Ascending aorta (tissue), 2 donors: ENCODE results near the gene CHRNA4. TPM values are rescaled to one million over a fixed set of nuclear protein-coding genes. Genes with fewer than 3 reads are reported as not detected.

ENCODE experiments used
- DNase-seq, 2 donors: peaks; one replicate each; pipeline ENCODE4 v3.0.0-alpha.2; 2019; ENCODE audit warnings: low spot score in 2 of 2
- H3K27ac ChIP-seq, 2 donors: fragments of 200-600 bp; sonication (generic); one replicate each; pipeline ENCODE4 v1.5.1; 2016 to 2017; ENCODE audit warnings: mild to moderate bottlenecking in 1 of 2
- H3K27me3 ChIP-seq: fragments of 200-600 bp; sonication (generic); one replicate; pipeline ENCODE4 v1.5.1; 2017
- H3K36me3 ChIP-seq, 2 donors: fragments of 200-600 bp; sonication (generic); one replicate each; pipeline ENCODE4 v1.5.1; 2016
- H3K4me1 ChIP-seq, 2 donors: fragments of 200-600 bp; sonication (generic); one replicate each; pipeline ENCODE4 v1.5.1; 2016 to 2017; ENCODE audit warnings: mild to moderate bottlenecking in 1 of 2
- H3K4me3 ChIP-seq, 2 donors: fragments of 200-600 bp; sonication (generic); one replicate each; pipeline ENCODE4 v1.5.1; 2016 to 2017; ENCODE audit warnings: mild to moderate bottlenecking in 1 of 2
- H3K9me3 ChIP-seq, 2 donors: fragments of 200-600 bp; sonication (generic); one replicate each; pipeline ENCODE4 v1.5.1; 2016
- CTCF ChIP-seq, 3 experiments: fragments of 200-600 bp in 2 of 3; fragments of 450-650 bp in 1 of 3; sonication (generic) in 2 of 3; IDR thresholded peaks; one replicate each; pipeline ENCODE4 v1.5.1; 2016 to 2019; ENCODE audit warnings: antibody characterized with exemption in 3 of 3, mild to moderate bottlenecking in 1 of 3, moderate library complexity in 1 of 3
- intact Hi-C: fragments of 100-400 bp; cut with DNase I; formaldehyde crosslinking; loops from one replicate; pipeline ENCODE4 v1.15.1; 2023
- total RNA-seq: library from RNA; depleted of rRNA; stranded (reverse); fragments of >200 nt; gene quantifications from one replicate; pipeline ENCODE4 v1.1.0, GENCODE V29; 2016

Gene CHRNA4
- total RNA-seq, 1 donor from 2014 or later = not detected

- Histone ChIP-seq H3K27ac (no peak overlapping the region), H3K36me3 (no peaks in the 10 kb centered on the region), H3K4me3 (no peak overlapping the region), H3K9me3 (no peaks in the 10 kb centered on the region), H3K27me3 (no peaks in the 10 kb centered on the region), H3K4me1 (no peaks in the 10 kb centered on the region)
- no peak for TF ChIP-seq CTCF (IDR thresholded peaks at IDR 0.05)
- intact Hi-C loops = no loop called here
- DNase-seq = no peak
Observed at GRCh38 chr20:63373996-63374395, 12.8 kb upstream of the CHRNA4 start.

DNA sequence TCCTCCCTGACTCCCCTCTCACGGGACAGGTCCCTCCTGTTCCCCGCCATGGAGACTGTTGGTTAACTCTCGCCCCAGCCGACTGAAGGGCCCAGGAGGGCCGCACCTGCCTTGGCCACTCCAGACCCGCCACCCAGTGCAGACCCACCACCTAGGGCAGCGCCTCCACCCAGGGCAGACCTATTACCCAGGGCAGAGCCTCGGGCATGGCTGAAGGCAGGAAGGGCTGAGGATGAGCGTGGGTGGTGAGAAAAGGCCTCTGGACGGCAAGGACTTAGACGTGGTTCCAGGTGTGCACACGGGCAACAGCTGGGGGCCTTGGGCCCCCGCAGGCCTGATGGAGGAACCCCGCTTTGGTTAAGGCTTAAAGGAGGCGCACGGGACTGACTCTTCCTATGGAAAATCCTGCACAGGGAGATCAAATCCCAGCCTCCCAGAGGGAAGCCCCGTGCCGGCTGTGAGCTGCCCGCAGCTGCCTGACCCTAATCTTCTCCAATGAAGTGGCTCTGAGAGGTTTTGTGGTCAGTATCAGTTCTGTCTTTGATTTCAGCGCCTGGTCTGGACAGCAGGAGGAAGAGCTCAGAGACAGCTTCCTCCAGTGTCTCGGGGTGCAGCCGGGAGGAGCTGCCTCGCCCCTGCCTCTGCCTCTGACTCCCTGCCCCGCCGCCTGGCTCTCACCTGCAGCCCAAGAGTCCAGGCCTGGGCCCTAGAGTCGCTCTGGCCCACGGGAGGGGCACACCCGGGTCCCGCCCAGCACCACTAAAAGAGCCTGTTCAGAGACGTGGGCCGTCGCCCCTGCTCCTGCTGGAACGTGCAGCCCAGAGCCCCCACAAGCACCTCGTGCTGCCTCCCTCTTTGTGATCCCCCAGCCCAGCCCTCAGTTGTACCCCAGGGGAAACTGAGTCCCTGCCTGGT, 12.1 kb upstream of the CHRNA4 start:
- Histone ChIP-seq H3K27ac (no peak overlapping the region), H3K36me3 (no peaks in the 10 kb centered on the region), H3K27me3 (no peaks in the 10 kb centered on the region), H3K4me1 (no peaks in the 10 kb centered on the region), H3K4me3 (no peak overlapping the region), H3K9me3 (no peaks in the 10 kb centered on the region)
- no peak for TF ChIP-seq CTCF (IDR thresholded peaks at IDR 0.05)
- intact Hi-C loops = no loop called here
- DNase-seq = no peak

DNA sequence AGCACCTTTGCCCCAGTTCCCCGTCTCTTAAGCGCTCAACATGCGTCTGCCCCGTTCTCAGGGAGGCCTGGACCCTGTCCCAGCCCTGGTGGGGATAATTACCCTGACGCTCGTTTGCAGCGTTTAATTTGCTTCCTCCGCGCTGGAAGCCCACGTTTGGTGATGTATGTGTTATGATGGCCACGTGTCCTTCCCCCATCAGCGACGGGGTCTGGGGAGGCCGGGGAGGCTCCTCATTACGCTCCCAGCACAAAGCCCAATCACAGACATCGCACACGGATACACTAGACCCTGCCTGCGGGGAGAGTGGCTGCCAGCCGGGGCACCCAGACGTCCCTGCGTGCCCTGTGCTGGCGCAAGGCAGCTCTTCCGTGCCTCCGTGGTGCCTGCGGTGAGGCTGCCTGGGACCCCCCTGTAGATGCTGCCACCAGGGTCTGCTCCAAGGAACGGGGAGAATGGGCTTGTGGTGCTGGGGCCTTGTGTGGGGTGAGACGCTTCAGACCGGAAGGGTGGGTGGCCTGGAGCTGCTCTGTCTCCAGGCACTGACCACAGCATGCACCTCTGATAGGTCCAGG, 10.2 kb upstream of the CHRNA4 start:
- intact Hi-C loops = no loop called here
- H3K27me3 ChIP-seq = no peaks in the 10 kb centered on the region
- no peak for TF ChIP-seq CTCF (IDR thresholded peaks at IDR 0.05)
- DNase-seq = no peak
- no peak overlapping the region for H3K4me3 ChIP-seq
- no peak overlapping the region for H3K27ac ChIP-seq
- no peaks in the 10 kb centered on the region for H3K9me3 ChIP-seq
- H3K4me1 ChIP-seq = no peaks in the 10 kb centered on the region
- no peaks in the 10 kb centered on the region for H3K36me3 ChIP-seq

- H3K36me3 ChIP-seq = no peaks in the 10 kb centered on the region
- H3K27ac ChIP-seq = no peak overlapping the region
- H3K9me3 ChIP-seq = no peaks in the 10 kb centered on the region
- no peak overlapping the region for H3K4me3 ChIP-seq
- no peaks in the 10 kb centered on the region for H3K4me1 ChIP-seq
- DNase-seq = no peak
- TF ChIP-seq CTCF (IDR thresholded peaks at IDR 0.05) = no peak
- H3K27me3 ChIP-seq = no peaks in the 10 kb centered on the region
- intact Hi-C loops = no loop called here
Observed at GRCh38 chr20:63370618-63371187, 9.6 kb upstream of the CHRNA4 start.

DNA sequence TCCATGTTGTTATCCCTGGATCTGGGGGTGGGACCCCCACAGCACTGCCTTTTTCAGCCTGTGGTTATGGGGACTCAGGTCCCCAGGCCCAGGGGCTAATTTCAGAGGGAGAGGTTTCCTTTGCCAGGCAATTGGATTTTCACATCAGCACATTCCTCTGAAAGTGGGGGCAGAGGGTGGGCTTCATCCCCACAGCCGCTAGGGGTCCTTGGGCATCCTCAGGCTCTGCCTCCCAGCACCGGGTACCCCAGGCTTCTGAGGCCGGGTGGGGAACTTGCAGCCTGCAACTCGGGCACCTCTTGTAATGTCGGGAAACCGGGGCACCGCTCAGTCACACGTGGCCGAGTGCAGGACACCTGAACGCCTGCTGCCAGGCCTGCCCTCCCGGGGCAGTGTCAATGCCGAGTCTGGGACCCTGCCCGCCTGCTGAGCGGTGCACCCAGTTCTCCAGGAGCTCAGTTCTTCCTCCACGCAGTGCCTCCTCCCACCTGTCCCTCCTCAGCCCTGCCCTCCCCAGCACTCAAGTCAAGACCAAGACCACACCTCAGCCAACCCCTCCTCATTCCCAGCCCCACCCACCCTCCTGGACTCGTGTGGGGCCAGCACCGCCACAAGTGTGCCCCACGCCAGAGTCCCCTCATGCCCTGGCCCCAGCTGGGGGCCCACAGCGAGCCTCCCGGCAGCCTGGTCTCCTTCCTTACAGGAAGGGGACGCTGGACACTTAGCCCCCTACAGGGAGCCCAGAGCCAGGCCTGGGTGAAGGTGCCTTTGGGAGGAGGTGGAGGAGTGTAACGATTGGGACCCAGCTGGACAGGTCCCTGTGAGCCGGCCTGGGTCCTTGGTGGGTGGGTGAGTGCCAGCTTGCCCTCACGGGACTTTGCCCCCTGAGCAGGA, 8.8 kb upstream of the CHRNA4 start:
- no peak for DNase-seq
- no peaks in the 10 kb centered on the region for H3K27me3 ChIP-seq
- intact Hi-C loops = no loop called here
- H3K9me3 ChIP-seq = no peaks in the 10 kb centered on the region
- no peak for TF ChIP-seq CTCF (IDR thresholded peaks at IDR 0.05)
- no peaks in the 10 kb centered on the region for H3K4me1 ChIP-seq
- H3K36me3 ChIP-seq = no peaks in the 10 kb centered on the region
- H3K4me3 ChIP-seq = no peak overlapping the region
- H3K27ac ChIP-seq = no peak overlapping the region
